Stimulated activated memory B cell treated with anti-CD40 and anti-IgM and Interleukin-4, amounts not matched to agents 10 μg/mL and 1 μg/mL and 100 μg/mL, for 72 hours (primary cell): ENCODE data around the gene NEDD4L.

ENCODE experiments used
- ATAC-seq: fragments of 150-1000 bp; cut with Tn5 transposase; 2 replicates; pipeline ENCODE4 v1.10.0; 2021
- H3K27ac Mint-ChIP-seq: one replicate; pipeline ENCODE4 v1.8.0; 2022; ENCODE audit warnings: mild to moderate bottlenecking, mixed read lengths
- H3K27me3 Mint-ChIP-seq: one replicate; pipeline ENCODE4 v1.8.0; 2022; ENCODE audit warnings: mixed read lengths
- H3K36me3 Mint-ChIP-seq: one replicate; pipeline ENCODE4 v1.8.0; 2022; ENCODE audit warnings: mixed read lengths
- H3K4me1 Mint-ChIP-seq: one replicate; pipeline ENCODE4 v1.8.0; 2022; ENCODE audit warnings: mixed read lengths
- H3K4me3 Mint-ChIP-seq: one replicate; pipeline ENCODE4 v1.8.0; 2022; ENCODE audit warnings: mild to moderate bottlenecking, moderate library complexity, mixed read lengths
- H3K9me3 Mint-ChIP-seq: one replicate; pipeline ENCODE4 v1.8.0; 2022; ENCODE audit warnings: mixed read lengths

NEDD4L gene

GRCh38 chr18:58447402-58448095 lies 403.5 kb downstream of the NEDD4L start:
- no peak overlapping the region for H3K27ac Mint-ChIP-seq

GRCh38 chr18:58449464-58449863 lies 405.4 kb downstream of the NEDD4L start:
- H3K9me3 Mint-ChIP-seq: peaks cover 3% of the 10 kb centered on the region
- no peaks in the 10 kb centered on the region for H3K4me1 Mint-ChIP-seq
- ATAC-seq: no peak
- peaks cover 10% of the 10 kb centered on the region for H3K27me3 Mint-ChIP-seq
- no peak overlapping the region for H3K4me3 Mint-ChIP-seq
- peaks cover 6% of the 10 kb centered on the region for H3K36me3 Mint-ChIP-seq
- H3K27ac Mint-ChIP-seq: no peak overlapping the region

More at GRCh38 chr18:58447402-58448095, 403.5 kb downstream of the NEDD4L start:
- ATAC-seq: no peak
- H3K4me1 Mint-ChIP-seq: no peaks in the 10 kb centered on the region
- no peak overlapping the region for H3K4me3 Mint-ChIP-seq
- peaks cover 11% of the 10 kb centered on the region for H3K27me3 Mint-ChIP-seq
- H3K9me3 Mint-ChIP-seq: peaks cover 3% of the 10 kb centered on the region
- H3K36me3 Mint-ChIP-seq: peaks cover 6% of the 10 kb centered on the region
